Measurements from ENCODE around the gene LRGUK.

DNA sequence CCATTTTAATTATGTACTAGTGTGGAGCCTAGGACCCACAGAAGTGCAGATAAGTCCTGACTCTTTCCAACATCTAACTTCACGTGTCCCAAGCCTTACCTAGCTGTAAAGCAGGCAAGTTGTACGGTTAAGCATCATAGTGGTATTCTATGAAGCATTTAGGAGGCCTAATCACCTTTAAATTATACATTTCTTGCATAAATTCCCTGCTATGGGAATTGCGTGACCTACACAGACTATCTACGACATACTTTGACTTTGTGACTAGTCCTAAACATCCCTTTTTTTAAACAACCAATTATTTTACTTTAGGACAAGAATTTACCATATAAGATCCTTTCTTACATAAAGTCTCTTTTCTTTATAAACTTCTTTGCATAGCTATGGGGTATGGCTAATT lies 37.7 kb upstream of the LRGUK start:
- TF ChIP-seq, protein P1, sequence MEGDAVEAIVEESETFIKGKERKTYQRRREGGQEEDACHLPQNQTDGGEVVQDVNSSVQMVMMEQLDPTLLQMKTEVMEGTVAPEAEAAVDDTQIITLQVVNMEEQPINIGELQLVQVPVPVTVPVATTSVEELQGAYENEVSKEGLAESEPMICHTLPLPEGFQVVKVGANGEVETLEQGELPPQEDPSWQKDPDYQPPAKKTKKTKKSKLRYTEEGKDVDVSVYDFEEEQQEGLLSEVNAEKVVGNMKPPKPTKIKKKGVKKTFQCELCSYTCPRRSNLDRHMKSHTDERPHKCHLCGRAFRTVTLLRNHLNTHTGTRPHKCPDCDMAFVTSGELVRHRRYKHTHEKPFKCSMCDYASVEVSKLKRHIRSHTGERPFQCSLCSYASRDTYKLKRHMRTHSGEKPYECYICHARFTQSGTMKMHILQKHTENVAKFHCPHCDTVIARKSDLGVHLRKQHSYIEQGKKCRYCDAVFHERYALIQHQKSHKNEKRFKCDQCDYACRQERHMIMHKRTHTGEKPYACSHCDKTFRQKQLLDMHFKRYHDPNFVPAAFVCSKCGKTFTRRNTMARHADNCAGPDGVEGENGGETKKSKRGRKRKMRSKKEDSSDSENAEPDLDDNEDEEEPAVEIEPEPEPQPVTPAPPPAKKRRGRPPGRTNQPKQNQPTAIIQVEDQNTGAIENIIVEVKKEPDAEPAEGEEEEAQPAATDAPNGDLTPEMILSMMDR (IDR thresholded peaks at IDR 0.05): no peak
- no peak for TF ChIP-seq POLR2A (IDR thresholded peaks at IDR 0.05)
